GM19025 (cell line): ENCODE measurements around the gene EPHA10.

Experiments
- ATAC-seq: cut with Tn5 transposase; IDR thresholded peaks from one replicate; pipeline ENCODE4 v1.9.1; 2021; ENCODE audit warnings: mild to moderate bottlenecking, low read depth, moderate library complexity; ENCODE audit not compliant: unreplicated experiment

Gene EPHA10

DNA sequence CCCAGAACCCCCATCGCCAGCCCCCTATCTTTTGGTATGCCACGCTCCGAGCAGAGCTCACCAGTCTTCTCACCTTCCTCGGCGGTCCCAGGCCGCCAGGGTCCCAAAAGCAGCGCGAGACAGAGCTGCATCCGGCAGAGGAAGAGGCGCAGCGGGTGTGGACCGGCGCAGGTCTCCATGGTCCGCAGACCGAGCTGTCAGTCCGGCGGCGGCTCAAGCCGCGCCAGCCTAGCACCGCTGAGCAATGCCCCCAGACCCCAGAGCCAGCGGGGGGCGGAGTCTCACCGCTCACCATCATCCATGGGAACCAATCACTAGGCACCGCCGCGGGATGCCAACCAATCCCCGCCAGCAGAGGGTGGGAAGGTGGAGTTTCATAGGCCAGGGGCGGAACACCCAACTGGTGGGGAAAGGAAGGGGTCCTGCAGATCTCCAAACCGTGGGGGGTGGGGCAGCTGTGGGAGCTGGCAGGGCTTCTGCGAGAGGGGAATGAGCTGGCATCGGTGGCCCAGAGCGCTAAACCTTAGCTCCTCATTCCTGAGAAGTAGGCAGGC, at the start of gene EPHA10:
TSS of gene EPHA10 (minus strand) at position 233 of the 554 bp plus-strand sequence. CDS start at position 179, 54 bp downstream.
- ATAC-seq, result no peak

DNA sequence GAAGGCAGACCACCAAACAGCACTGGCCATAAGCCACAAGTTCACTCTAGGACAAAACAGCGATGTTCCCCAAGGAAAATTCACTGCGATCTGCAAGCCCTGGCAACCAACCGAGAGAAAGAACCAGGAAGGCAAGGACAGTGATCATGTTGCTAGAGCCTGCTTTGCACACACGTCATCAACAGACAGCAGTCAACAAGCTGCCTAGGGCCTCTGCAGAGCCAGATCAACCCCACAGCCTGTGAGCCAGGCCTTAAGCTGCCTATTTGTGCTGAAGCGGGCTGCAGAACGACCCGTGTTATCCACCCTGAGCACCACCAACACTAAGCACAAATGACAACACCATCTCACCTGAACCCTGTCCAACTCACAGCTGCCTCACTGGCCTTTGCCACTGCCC, 49.3 kb upstream of the EPHA10 start:
- no peak for ATAC-seq

DNA sequence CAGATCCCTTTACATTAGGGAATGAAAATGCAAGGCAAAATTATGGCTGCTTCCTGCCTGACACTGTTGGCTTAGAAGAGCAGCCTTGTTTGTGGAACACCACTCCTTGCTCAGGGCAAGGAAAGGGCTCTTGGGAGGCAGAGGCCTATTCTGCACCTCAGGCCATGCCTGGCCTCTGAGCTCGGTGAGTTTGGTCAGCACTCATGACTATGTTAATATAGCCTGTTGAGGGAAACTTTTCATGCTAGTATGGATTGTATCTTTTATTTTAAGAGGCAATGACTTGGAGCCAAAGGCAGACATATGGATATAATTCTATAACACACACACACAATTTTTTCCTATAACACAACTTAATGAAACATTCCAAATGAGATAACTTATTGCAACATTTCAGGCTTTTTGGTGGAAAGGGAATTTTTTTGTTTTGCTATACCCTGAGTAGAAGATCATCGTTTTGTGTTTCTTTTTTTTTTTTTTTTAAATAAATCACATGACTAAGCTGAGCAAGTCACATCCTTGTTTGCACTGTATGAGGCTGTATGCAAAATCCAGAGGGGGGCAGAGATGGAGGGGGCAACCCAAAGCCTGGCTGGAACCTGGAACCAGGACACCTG, 48.7 kb upstream of the EPHA10 start:
- ATAC-seq, result no peak

DNA sequence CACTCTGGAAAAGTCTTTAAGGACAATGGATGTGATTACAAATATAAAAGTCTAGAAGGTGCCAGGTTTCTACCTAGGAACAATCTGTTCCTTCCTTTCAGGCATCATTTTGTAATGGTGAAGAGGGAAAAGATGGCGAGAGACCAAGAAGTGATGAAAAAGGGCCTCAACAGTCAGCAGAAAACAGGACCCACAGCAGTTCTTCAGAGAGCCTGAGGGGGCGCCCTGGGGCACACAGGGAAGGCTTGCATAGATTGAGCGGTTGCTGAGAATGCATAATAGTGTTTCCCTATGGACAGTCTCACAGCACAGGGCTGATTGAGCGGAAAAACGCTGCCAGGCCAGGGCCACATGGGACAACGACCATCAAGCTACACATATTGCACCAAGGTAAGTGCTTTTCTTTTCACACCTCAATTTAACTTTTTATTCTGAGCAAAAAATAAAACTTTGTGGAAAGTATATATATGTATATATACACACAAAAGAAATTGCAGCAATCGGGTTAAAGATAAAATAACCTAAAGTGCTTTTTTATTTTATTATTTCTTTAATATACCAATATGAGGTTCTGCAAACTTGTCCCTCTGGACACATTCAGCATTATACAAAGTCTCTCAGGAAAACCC, 46.2 kb upstream of the EPHA10 start:
- no peak for ATAC-seq

DNA sequence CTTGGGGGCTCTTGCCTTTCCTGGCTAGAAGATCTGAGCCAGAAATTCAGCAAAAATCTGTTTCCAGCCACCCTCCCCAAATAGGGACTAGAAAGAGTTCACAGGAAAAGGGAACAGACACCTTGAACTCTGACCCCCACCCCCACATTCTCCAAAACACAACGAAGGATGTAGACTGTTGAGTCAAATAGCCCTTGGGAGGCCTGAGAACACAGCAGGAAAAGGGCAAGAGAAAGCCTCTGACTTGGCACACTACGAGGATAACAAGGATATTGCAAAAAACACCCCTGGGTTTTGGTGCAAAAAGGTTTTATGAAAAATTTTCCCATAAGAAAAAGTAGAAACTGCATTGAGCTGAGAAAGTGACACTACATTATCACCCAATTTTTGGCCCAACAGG, 45.0 kb upstream of the EPHA10 start:
- no peak for ATAC-seq

DNA sequence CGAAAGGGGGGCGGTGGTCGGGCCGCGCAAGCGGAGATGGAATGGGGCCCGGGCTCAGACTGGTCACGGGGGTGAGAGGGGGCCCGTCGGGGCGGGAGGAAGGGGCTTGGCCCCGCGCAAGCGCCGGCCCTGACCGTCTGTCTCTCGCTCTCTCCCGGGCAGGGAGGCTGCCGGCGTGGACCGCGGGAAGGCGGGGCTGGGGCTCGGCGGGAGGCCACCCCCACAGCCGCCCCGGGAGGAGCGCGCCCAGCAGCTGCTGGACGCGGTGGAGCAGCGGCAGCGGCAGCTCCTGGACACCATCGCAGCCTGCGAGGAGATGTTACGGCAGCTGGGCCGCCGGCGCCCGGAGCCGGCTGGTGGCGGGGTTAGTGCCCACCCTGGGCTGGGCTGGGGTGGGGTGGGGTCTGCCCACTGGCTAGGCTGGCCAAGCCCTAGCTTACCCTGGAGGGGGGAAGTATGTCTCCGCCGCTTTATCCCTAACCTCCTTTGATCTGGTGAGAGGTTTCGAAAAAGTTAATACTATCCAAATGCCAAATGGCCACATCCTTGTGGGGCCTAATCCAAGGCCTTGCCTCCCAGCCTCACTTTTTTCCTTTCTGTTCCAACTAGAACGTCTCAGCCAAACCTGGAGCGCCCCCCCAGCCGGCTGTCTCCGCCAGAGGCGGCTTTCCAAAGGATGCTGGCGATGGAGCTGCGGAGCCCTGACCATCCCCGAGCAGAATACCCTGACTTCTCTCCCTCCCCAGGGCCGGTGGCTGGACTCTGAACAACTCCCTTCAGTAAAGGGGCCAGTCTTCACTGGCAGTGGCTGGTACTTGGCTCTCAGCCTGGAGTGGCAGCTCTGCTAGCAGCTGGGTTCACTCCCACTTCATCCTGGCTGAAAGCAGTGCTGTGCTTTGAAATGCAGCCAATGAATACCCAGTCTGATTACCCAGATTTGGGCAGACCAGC, 43.7 kb upstream of the EPHA10 start:
- peak; percentile 30 for ATAC-seq

DNA sequence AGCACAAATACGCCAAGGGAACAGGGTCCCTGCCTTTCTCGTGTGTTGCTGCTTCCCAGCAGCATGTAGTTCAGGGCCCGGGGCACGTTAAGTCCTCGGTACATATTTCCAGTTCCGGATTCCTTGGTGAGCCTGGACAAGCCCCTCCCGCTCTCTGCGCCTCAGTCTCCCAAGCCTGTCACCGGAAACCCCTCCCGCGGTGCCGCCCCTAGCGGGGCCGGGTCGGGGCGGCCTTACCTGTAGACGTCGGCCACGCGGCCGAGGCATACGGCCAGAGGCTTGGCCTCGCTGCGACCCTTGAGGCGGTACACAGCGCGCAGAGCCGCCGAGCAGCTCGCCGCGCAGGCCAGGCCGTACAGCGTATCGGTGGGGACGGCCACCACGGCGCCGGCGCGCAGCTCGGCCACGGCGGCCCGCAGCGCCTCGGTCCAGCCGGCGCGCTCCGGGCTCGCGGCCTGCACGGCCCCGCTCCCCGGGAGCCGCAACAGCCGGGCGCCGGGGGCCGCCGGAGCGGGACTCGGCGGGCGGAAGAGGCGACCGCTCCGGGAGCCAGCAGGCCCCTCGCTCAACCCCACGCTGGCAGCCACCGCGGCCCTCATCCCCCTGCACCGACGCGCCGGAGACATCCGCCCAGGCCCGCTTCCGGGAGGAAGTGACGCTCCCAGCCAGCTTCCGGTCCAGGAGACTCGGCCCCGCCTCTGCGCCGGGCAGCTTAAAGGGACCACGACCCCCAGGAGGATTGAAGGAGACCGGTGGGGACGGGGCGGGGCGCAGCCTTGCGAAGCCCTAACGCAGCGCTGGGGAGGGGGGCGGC, 42.8 kb upstream of the EPHA10 start, which contains the start of the genes C1orf122 and YRDC:
TSS of gene C1orf122 (plus strand) at position 236 of the 814 bp plus-strand sequence. CDS start 615 bp downstream, outside the sequence.
TSS of gene YRDC (minus strand) at position 654 of the 814 bp plus-strand sequence. CDS start at position 626, 28 bp downstream.
- peak; percentile 87 for ATAC-seq

DNA sequence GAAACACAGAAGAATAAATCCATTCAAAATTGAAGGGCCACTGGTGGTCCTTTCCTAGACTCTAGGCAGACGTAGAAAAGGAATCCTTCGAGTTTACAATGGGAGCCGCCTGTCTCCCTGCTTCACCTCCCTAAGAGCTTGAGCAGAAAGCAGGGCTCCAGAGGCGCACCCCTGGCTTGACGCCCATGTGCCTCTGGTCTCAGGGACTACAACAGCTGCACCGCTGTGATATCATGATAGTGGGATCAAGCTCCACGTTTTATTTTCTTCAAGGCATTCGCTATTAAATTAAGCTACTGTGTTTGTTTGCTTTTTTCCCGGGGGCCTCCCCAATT, 42.3 kb upstream of the EPHA10 start:
- ATAC-seq, result no peak

DNA sequence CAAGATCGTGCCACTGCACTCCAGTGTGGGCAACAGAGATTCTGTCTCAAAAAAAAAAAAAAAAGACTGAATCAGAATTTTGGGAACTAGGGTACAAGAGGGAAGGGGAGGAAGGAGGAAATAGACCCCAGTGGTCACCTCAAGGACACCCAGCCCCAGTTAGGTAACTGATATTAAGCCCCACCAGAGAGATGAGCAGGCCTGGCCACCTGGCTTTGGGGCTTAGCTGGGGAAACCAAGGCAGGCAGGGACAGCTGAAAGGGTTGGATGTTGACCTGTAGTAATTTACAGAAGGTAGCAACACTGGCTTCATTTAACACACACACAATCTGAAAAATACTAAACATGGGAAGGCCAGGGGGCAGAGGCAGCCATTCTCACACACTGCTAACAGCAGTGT, 37.5 kb upstream of the EPHA10 start:
- no peak for ATAC-seq

DNA sequence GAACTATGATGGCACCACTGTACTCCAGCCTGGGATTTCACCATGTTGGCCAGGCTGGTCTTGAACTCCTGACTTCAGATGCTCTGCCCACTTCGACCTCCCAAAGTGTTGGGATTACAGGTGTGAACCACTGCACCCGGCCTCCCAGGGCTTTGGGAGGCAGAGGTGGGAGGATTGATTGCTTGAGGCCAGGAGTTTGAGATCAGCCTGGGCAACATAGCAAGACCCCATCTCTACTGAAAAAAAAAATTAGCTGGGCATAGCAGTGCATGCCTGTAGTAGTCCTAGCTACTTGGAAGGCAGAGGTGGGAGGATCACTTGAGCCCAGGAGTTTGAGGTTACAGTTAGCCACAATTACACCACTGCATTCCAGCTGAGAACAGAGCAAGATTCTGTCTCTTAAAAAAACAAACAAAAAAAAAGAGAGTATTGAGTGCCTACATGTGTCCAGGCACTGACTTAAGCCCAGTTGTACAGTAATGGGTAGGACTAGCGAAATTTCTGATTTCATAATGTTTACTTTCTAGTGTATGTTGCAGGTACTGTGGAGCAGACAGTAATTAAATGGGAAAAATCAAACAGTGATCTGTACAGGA, 32.9 kb upstream of the EPHA10 start:
- ATAC-seq, result no peak

DNA sequence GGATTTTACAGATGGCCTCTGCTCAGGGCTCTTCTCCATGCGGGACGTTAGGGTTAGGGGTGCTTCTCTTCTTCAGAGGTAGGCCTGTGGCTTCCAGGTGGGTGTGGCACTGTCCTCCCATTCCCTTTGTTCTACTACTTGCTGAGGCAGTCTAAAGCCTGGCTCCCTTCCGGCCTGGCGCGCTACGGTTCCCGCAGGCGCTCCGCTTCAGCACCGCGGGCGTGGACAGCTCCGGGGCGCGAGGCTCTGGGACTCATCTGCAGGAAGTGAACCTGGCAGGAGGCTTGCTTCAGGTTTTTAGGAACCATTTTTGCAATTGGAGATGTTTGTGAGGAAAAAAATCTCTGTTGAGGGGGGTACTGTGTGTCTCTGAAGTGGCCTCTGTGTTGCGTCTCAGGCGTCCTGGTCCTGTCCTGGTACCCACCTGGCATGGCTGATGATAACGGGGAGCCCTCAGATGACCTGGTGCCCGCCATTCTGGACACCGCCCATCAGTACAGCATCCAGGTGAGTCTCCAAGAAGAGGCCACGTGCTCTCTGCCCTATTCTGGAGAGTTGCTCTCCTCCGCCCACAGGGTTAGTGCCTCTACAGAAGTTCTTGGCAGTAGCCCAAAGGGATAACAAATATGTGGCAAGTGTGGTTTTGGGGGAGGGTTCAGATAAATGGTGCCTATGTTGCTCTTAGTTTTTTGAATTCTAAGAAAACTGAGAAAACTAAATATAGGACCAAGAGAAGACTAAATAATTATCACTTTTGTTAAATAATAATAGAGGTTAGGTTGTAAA, 30.6 kb upstream of the EPHA10 start:
- ATAC-seq, result no peak

DNA sequence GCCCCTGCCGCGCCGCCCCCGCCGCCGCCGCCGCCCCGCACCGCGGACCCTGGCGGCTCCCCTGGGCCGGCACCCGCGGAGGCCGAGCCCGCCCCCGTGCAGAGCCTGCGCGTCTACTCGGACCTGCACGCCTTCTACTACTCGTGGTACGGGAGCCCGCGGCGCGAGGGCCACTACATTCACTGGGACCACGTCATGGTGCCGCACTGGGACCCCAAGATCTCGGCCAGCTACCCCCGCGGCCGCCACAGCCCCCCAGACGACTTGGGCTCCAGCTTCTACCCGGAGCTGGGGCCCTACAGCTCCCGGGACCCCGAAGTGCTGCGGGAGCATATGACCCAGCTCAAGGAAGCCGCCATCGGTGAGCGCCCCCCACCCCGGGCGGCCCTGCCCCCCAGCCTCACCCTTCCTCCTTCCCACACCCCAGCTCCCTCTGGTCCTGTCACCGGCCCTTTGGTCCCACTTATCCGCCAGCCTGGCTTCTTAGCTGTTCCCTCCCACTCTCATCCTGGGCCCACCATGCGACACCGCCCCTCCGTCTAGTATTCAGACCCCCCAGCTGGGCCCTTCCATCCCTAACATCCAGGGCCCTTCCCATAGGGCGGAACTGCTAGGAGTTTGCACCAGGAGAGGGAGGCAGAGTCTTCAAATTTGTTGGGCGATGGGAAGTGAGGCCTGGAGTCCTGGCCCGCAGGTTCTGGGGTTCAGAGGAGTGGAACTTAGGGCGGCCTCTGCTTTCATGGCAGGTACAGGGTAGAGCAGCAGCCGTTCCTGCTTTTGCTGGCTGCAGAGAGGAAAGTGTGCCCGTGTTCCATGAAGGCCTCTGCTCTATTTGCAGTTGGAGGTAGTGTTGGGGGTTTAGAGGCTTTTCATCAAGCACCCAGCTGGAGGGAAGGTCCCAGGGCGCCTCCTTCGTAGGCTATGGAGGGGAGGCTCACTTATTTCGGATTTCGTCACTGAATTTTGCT, 29.7 kb upstream of the EPHA10 start:
- ATAC-seq, result peak; percentile 29

DNA sequence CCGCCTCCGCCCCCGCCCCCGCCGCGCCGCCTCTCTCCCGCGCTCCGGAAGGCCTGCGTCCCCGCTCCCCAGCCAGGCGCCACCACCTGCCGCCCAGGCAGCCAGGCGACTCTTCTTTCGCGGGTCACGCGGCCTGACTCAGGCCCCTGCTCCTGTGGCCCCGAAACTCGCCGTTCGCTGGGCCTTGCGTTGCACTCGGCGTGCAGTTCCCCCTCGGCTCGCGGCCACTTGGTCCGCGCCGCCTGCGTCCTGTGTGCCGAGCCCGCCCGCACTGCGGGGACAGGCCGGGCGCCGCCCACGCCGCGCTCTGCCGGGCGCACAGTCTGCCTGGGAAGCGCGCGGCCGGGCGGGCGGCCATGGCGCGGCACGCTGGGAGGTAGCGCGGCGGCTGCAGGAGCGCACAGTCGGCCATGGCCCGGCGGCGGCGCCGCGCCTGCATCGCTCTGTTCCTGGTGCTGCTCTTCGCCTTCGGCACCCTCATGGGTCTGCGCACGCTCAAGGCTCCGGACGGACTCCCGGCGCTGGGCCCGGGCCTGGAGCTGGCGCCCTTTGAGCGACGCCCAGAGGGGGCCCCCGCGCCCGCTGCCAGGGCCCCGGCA, 29.0 kb upstream of the EPHA10 start, which contains the start of gene MANEAL:
TSS of gene MANEAL (plus strand) at position 75 of the 599 bp plus-strand sequence. CDS start at position 411, 336 bp downstream.
- ATAC-seq, result peak; percentile 56

DNA sequence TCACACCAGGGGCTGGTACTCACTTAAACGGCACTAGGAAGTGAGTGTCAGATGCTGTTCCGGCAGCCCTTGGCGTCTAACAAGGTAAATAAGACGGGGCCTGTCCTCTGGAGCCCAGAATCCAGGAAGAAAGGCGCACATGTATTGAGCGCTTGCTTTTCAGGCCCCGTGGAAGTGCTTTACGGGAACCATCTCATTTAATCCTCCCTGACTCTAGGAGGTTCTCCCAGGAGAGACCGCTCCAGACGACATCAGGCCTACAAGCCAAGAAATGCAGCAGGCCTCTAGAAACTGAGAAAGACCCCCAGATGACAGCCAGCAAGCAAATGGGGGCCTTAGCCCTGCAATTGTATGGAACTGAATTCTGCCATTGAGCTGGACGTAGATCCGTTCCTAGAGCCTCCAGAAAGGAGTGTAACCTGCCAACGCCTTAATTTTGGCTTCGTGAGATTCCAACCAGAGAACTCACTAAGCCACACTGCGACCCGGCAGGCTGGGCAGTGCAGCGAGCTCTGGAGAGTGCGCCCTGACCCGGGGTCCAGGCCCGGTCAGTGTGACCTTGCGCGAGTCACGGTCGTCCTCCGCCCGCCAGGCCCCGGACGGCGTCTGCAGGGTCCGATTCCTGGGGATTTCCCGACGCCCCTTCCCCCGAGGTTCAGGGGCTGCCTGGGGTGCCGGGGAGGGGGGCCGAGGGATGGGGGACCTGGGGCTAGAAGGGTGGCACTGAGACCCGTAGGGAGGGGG, 28.2 kb upstream of the EPHA10 start:
- no peak for ATAC-seq

DNA sequence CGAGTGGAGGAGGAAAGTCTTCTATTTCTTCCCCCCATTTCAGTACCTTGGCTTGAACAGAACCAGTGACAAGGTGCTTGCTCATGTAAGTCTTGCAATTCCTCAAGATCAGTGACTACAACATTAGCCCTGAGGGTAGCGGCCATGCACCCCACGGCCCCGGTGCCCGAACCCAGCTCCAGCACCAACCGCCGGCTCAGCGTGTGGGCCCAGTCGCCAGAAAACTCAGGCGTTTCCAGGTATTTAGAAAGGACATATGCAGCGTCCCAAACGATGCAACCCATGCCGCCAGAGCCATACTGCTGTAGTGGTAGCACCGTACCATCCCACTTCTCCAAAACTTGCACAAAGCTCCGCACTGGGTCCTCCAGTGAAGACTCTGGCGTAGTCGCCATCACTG, 17.6 kb upstream of the EPHA10 start:
- no peak for ATAC-seq

DNA sequence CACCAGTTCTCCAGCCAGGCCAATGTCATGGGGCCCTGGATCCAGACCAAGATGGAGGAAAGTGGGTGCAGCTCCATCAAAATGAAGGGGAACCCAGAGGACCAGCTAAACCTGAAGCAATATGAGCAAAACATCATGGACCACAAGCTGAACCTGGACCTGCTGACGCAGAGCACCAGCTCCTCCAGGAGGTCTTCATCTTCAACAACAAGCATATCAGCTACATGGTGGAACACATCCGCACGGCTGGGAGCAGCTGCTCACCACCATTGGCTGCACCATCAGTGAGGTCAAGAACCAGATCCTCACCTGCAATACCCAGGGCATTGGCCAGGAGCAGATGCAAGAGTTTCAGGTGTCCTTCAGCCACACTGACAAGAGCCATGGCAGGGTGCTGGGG, 13.7 kb upstream of the EPHA10 start:
- no peak for ATAC-seq
